GM12801 (cell line): ENCODE data around the gene SFR1.

Experiments
- TF ChIP-seq, protein P1 (sequence below): IDR thresholded peaks from one replicate; pipeline ENCODE4 v1.5.1; 2011; ENCODE audit warnings: control low read depth; ENCODE audit not compliant: insufficient read length; ENCODE audit errors: extremely low read depth

SFR1 gene

DNA sequence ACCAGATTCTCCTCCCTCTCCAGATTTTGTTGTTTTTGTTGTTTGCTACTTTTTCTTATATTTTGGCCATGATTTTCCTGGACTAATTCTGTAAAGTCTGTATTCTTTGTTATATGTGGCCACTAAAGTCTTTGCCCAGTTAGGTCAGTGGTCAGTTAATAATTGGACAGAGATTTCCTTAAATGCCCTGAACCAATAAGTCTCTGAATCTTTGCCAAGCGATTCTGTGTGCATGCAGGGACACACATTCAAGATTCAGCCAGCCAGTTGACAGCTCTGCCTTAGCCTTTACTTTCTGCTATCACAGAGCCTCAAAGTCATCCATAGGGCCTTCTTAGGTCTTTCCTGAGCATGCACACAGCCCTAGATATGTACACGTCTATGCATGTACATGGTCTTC is 25.3 kb upstream of the SFR1 start:
- TF ChIP-seq, protein P1, sequence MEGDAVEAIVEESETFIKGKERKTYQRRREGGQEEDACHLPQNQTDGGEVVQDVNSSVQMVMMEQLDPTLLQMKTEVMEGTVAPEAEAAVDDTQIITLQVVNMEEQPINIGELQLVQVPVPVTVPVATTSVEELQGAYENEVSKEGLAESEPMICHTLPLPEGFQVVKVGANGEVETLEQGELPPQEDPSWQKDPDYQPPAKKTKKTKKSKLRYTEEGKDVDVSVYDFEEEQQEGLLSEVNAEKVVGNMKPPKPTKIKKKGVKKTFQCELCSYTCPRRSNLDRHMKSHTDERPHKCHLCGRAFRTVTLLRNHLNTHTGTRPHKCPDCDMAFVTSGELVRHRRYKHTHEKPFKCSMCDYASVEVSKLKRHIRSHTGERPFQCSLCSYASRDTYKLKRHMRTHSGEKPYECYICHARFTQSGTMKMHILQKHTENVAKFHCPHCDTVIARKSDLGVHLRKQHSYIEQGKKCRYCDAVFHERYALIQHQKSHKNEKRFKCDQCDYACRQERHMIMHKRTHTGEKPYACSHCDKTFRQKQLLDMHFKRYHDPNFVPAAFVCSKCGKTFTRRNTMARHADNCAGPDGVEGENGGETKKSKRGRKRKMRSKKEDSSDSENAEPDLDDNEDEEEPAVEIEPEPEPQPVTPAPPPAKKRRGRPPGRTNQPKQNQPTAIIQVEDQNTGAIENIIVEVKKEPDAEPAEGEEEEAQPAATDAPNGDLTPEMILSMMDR: no peak

- TF ChIP-seq, protein P1: no peak
Observed at GRCh38 chr10:104098358-104098925, 23.5 kb upstream of the SFR1 start.

DNA sequence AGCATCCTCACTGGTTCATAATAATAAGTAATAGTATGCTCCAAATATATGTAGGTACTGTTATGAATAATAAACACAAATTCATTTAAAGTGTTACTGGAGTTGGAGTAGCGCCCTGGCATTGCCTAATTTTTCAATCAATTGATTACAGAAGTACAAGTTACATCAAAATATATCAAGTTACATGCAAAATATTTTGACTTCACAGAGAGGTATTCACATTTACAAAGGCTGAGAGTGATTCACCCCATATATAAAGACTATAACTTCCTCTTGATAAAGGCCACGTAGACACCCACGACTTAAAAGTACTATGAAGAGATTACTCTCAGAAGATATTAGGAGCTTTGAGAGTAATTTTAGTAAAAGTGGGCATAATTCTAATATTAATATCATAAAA is 22.7 kb upstream of the SFR1 start:
- TF ChIP-seq, protein P1: no peak

- TF ChIP-seq, protein P1: no peak
Observed at GRCh38 chr10:104099941-104100340, 22.0 kb upstream of the SFR1 start.

DNA sequence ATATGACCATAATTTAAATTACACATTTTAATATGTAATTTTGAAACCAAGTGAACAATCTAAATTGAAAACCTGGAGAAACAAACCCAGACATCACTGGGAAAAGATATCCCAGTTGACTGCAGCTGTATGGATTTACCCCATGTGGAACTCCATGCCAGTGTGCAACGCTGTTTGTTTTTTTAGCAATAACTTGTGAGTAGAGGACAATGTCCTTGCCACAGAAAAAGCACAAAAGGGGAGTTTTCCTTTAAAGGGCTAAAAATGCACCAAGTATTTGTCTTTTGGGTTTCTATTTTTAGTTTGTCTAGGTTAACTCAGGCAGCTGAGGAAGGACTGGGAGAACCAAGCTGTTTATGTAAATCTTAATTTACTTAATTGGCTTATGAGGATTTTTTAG is 21.2 kb upstream of the SFR1 start:
- TF ChIP-seq, protein P1: no peak

GRCh38 chr10:104101902-104102301 is 20.1 kb upstream of the SFR1 start:
- TF ChIP-seq, protein P1: no peak

GRCh38 chr10:104103956-104104355 is 18.0 kb upstream of the SFR1 start:
- TF ChIP-seq, protein P1: no peak
